Prostate gland (tissue), 2 donors: Measurements from ENCODE around the gene SUCLG2. TPM values are rescaled to one million over a fixed set of nuclear protein-coding genes. Genes with fewer than 3 reads are reported as not detected.
"Not testable (repeated sequence)": the region's sequence is repeated elsewhere in the genome, so short reads cannot be mapped to it uniquely, and the experiment has no call there.

Experiments
- DNase-seq: peaks from one replicate; pipeline ENCODE4 v3.0.0-alpha.2; 2019; ENCODE audit warnings: low spot score
- H3K27ac ChIP-seq, 2 donors: fragments of 200-600 bp; sonication (generic); 2 replicates each; pipeline ENCODE4 v1.5.1; 2017 to 2019
- H3K27me3 ChIP-seq: fragments of 200-600 bp; sonication (generic); replicated peaks from 2 replicates; pipeline ENCODE4 v1.5.1; 2019; ENCODE audit not compliant: insufficient read depth
- H3K36me3 ChIP-seq, 2 donors: fragments of 200-600 bp; sonication (generic); 1 replicate in 1 of 2; 2 replicates in 1 of 2; pipeline versions ENCODE4 v1.5.1 to v1.8.1; 2017 to 2019
- H3K4me1 ChIP-seq: fragments of 200-600 bp; sonication (generic); replicated peaks from 2 replicates; pipeline ENCODE4 v1.5.1; 2019
- H3K4me3 ChIP-seq, 2 donors: fragments of 200-600 bp; sonication (generic); 2 replicates each; pipeline ENCODE4 v1.5.1; 2017 to 2019
- H3K9me3 ChIP-seq: fragments of 200-600 bp; sonication (generic); 2 replicates; pipeline ENCODE4 v1.5.1; 2017
- POLR2A ChIP-seq: fragments of 450-650 bp; IDR thresholded peaks from one replicate; pipeline ENCODE4 v1.6.1; 2016; ENCODE audit warnings: antibody characterized with exemption, mild to moderate bottlenecking
- POLR2AphosphoS5 ChIP-seq: sonication (generic); formaldehyde crosslinking; IDR thresholded peaks from one replicate; pipeline ENCODE4 v1.6.1; 2017; ENCODE audit warnings: antibody characterized with exemption
- WGBS: methylation state at CpG from one replicate; pipeline ENCODE4 v1.1.5; 2018; 5-methylcytosine and 5-hydroxymethylcytosine counted together
- intact Hi-C: fragments of 100-400 bp; cut with DNase I; formaldehyde crosslinking; loops from one replicate; pipeline ENCODE4 v1.14.2; 2022
- total RNA-seq, 2 donors: library from RNA; depleted of rRNA; stranded (reverse); fragments of >200 nt; gene quantifications; one replicate each; pipeline ENCODE4 v1.1.0, GENCODE V29; 2016
- TF ChIP-seq, protein P1 (sequence below), 4 experiments: fragments of 200-600 bp in 2 of 4; fragments of 450-650 bp in 2 of 4; sonication (generic) in 2 of 4; IDR thresholded peaks; 1 replicate in 3 of 4; 2 replicates in 1 of 4; pipeline ENCODE4 v1.5.1; 2016 to 2019; ENCODE audit warnings: antibody characterized with exemption in 4 of 4, mild to moderate bottlenecking in 2 of 4, moderate library complexity in 2 of 4

Gene SUCLG2
- total RNA-seq, 2 donors from 2014 or later, result 33.2 to 65.4 TPM

- Histone ChIP-seq H3K4me3 (no peak overlapping the region), H3K36me3 (no peaks in the 10 kb centered on the region), H3K27me3 (no peaks in the 10 kb centered on the region), H3K4me1 (no peaks in the 10 kb centered on the region), H3K27ac (no peak overlapping the region), H3K9me3 (no peaks in the 10 kb centered on the region)
- intact Hi-C loops, result no loop called here
- 80% methylated on average over 5 of the region's 8 CpGs for WGBS
- no peak for DNase-seq
- no peak for TF ChIP-seq POLR2A
- TF ChIP-seq, protein P1, sequence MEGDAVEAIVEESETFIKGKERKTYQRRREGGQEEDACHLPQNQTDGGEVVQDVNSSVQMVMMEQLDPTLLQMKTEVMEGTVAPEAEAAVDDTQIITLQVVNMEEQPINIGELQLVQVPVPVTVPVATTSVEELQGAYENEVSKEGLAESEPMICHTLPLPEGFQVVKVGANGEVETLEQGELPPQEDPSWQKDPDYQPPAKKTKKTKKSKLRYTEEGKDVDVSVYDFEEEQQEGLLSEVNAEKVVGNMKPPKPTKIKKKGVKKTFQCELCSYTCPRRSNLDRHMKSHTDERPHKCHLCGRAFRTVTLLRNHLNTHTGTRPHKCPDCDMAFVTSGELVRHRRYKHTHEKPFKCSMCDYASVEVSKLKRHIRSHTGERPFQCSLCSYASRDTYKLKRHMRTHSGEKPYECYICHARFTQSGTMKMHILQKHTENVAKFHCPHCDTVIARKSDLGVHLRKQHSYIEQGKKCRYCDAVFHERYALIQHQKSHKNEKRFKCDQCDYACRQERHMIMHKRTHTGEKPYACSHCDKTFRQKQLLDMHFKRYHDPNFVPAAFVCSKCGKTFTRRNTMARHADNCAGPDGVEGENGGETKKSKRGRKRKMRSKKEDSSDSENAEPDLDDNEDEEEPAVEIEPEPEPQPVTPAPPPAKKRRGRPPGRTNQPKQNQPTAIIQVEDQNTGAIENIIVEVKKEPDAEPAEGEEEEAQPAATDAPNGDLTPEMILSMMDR (IDR thresholded peaks at IDR 0.05), result no peak
- TF ChIP-seq POLR2AphosphoS5, result no peak
Observed at GRCh38 chr3:67540198-67540894, 114.1 kb downstream of the SUCLG2 start.

- H3K36me3 ChIP-seq, H3K4me3 ChIP-seq, intact Hi-C loops, H3K27me3 ChIP-seq, H3K4me1 ChIP-seq, H3K9me3 ChIP-seq, H3K27ac ChIP-seq, DNase-seq: not testable (repeated sequence)
- 98% methylated on average over 4 of the region's 4 CpGs for WGBS
Observed at GRCh38 chr3:67537203-67537602, 117.2 kb downstream of the SUCLG2 start.

GRCh38 chr3:67535006-67535405 is 119.4 kb downstream of the SUCLG2 start:
- Histone ChIP-seq H3K27me3 (no peaks in the 10 kb centered on the region), H3K9me3 (no peaks in the 10 kb centered on the region), H3K36me3 (no peaks in the 10 kb centered on the region), H3K4me1 (no peaks in the 10 kb centered on the region), H3K4me3 (no peak overlapping the region), H3K27ac (no peak overlapping the region)
- 65% methylated on average over 3 of the region's 3 CpGs for WGBS
- intact Hi-C loops, result no loop called here
- TF ChIP-seq, protein P1 (IDR thresholded peaks at IDR 0.05), result no peak
- no peak for TF ChIP-seq POLR2A
- TF ChIP-seq POLR2AphosphoS5, result no peak
- no peak for DNase-seq

- no peaks in the 10 kb centered on the region for H3K27me3 ChIP-seq
- H3K36me3 ChIP-seq, result no peaks in the 10 kb centered on the region
- no peaks in the 10 kb centered on the region for H3K4me1 ChIP-seq
- DNase-seq, result no peak
- H3K4me3 ChIP-seq, result no peak overlapping the region
- H3K27ac ChIP-seq, result no peak overlapping the region
- TF ChIP-seq, protein P1 (IDR thresholded peaks at IDR 0.05), result no peak
- TF ChIP-seq POLR2AphosphoS5 (no peak), POLR2A (no peak)
- intact Hi-C loops, result no loop called here
- no peaks in the 10 kb centered on the region for H3K9me3 ChIP-seq
Observed at GRCh38 chr3:67534594-67534993, 119.8 kb downstream of the SUCLG2 start.

- TF ChIP-seq POLR2AphosphoS5, result no peak
- TF ChIP-seq, protein P1 (IDR thresholded peaks at IDR 0.05), result no peak
- TF ChIP-seq POLR2A, result no peak
- Histone ChIP-seq H3K27ac (no peak overlapping the region), H3K4me1 (no peaks in the 10 kb centered on the region), H3K27me3 (no peaks in the 10 kb centered on the region), H3K9me3 (no peaks in the 10 kb centered on the region), H3K36me3 (no peaks in the 10 kb centered on the region), H3K4me3 (no peak overlapping the region)
- WGBS, result 73% methylated on average over 6 of the region's 6 CpGs
- intact Hi-C loops, result no loop called here
- DNase-seq, result no peak
Observed at GRCh38 chr3:67531181-67532101, 123.0 kb downstream of the SUCLG2 start.
